Measurements from ENCODE around the gene DACT2.

The DACT2 gene

GRCh38 chr6:168264593-168265335, 54.8 kb downstream of the DACT2 start:
- no peak for DNase-seq (ENCODE audit: low spot score)

DNA sequence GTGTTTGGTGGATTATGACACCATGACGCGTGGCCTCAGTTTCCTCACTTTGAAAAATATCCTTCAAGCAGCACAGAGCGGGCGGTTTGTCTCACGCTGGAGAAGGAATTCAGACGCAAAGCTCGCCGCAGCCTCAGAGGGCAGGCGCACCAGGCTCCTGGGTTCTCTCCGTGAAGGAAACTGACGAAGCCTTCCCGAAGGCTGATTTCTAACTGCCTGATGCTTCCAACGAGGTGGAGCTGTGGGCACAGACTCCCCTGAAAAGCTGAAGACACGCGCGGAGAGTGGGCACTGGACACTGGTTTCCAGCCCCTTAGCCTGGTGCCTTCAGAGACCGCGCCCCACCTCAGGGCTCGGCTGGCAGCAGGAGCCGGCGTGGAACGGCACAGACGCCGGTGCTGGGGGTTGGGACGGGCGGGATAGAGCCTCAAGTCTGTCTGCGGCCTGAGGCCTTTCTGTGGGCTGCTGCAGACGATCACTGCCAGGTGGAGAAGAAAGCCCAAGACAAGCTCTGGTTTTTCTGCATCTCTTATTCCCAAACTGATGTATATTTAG, 56.1 kb downstream of the DACT2 start:
- DNase-seq (ENCODE audit: low spot score), result no peak

GRCh38 chr6:168261234-168261633, 58.3 kb downstream of the DACT2 start:
- no peak for DNase-seq (ENCODE audit: low spot score)

DNA sequence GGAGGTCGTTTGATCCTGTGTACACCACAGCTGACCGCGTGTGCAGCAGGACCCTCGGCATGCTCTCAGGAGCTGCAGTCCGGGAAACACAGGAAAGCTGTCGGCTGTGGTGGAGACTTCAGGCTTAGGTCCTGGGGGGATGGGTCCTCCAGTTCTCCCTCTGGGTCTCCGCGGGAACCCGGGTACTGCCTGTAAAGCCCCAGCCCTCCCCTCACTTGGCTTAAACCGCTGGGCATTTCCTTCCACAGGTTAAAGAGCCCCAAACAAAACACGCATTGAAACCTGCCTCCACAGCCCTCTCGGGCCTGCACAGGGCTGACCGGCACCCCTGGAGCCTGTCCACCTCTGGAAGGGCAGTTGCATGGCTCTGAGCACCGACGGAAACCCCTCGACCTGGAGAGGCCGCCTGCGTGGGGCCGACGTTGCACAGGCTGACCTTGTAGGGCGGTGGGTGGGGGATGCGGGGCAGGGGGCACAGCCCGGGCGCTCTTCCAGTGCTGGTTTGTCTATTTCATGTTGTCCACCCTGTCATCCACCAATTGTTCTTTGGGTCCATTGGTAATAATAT, 59.1 kb downstream of the DACT2 start:
- no peak for DNase-seq (ENCODE audit: low spot score)

DNA sequence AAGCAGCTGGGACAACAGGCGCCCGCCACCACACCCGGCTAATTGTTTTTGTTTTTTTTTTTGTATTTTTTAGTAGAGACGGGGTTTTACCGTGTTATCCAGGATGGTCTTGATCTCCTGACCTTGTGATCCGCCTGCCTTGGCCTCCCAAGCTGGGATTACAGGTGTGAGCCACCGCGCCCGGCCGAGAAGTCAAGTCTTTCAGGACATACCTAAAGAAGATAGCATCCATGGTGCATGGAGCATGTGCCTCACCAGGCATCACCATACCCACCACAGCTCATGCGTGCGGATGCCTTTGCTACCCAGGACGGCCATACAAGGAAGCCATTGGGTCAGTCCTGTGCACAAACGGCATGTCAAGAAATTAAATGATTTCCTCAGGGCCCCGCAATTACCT, 60.8 kb downstream of the DACT2 start:
- no peak for DNase-seq (ENCODE audit: low spot score)

- DNase-seq (ENCODE audit: low spot score), result no peak
Measured at GRCh38 chr6:168256940-168257339, 62.6 kb downstream of the DACT2 start.

All from activated CD4-positive, alpha-beta T cell treated with anti-CD3 and anti-CD28 coated beads, Interleukin-2, Interleukin-4, amounts not matched to agents 100 ng/mL and 50 ng/mL, durations not matched to agents 16 hours and 8 hours (primary cell).